Vagina (tissue), 2 donors: Measurements from ENCODE around the gene DLG2.

ENCODE experiments used
- CTCF ChIP-seq, 3 experiments: fragments of 450-650 bp in 2 of 3; fragments of 200-600 bp in 1 of 3; sonication (generic) in 1 of 3; IDR thresholded peaks; one replicate each; pipeline ENCODE4 v1.5.1; 2017 to 2019; ENCODE audit warnings: antibody characterized with exemption in 3 of 3, mild to moderate bottlenecking in 2 of 3, moderate library complexity in 2 of 3
- POLR2A ChIP-seq, 2 donors: fragments of 450-650 bp; IDR thresholded peaks; one replicate each; pipeline ENCODE4 v1.6.1; 2017; ENCODE audit warnings: antibody characterized with exemption in 2 of 2, mild to moderate bottlenecking in 2 of 2, moderate library complexity in 2 of 2
- POLR2AphosphoS5 ChIP-seq, 2 donors: sonication (generic); formaldehyde crosslinking; IDR thresholded peaks; one replicate each; pipeline ENCODE4 v1.9.0; 2017; ENCODE audit warnings: antibody characterized with exemption in 2 of 2, mild to moderate bottlenecking in 2 of 2, low read depth in 1 of 2; ENCODE audit not compliant: insufficient read depth in 1 of 2

GRCh38 chr11:83816572-83817187, 1810.5 kb downstream of the DLG2 start:
- TF ChIP-seq CTCF (IDR thresholded peaks at IDR 0.05) (peak in 2 of 3 experiments; percentile 23 to 39), POLR2A (IDR thresholded peaks at IDR 0.05) (no peak), POLR2AphosphoS5 (IDR thresholded peaks at IDR 0.05; ENCODE audit: insufficient read depth in 1 of 2, low read depth in 1 of 2) (no peak)
